ENCODE measurements around the gene LNP1. TPM values are rescaled to one million over a fixed set of nuclear protein-coding genes. Genes with fewer than 3 reads are reported as not detected.
A peak's percentile ranks its signal among the peaks of the same experiment; 100 is the strongest.

Gene LNP1
- total and polyA plus RNA-seq, 4 donors = 1.1 to 4.7 (median 1.5) TPM

DNA sequence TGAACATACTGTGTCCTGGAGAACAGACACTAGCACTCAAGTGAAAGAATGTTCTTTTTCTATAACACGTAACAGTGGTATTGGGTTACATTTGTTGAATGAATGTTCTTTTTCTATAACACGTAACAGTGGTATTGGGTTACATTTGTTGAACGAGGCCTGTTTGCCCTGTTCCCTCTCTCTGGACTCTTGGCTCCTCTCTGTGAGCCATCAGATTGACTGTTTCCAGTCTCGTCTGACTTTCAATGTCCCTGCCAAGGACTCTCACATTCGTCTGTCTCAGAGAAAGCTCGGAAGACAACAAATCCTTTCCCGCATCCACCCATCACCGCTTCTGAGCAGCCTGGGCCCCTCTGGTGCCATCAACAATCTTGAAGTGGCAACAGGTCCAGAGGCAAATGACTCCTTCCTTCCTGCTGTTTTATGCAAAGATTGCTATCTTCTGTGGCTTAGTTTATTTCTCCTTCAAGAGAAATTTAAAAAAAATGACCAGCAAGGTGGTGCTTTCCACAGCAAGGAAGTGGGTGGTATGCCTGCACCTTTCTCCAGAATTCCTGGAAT lies 99.1 kb downstream of the LNP1 start:
- TF ChIP-seq ZBTB33 (IDR thresholded peaks at IDR 0.05) (no peak), HNF4G (IDR thresholded peaks at IDR 0.05) (no peak), GABPA (IDR thresholded peaks at IDR 0.05 in 1 of 2, conservative IDR thresholded peaks at IDR 0.05 in 1 of 2) (no peak), SP1 (IDR thresholded peaks at IDR 0.05) (peak; percentile 39), HNF4A (conservative IDR thresholded peaks at IDR 0.05) (peak; percentile 40 to 48), EGR1 (IDR thresholded peaks at IDR 0.05; ENCODE audit: low read depth in 2 of 2) (no peak), FOXA2 (IDR thresholded peaks at IDR 0.05) (no peak), FOXA1 (IDR thresholded peaks at IDR 0.05) (no peak), NR2F2 (IDR thresholded peaks at IDR 0.05) (no peak), ATF3 (IDR thresholded peaks at IDR 0.05) (no peak), RAD21 (IDR thresholded peaks at IDR 0.05) (no peak), YY1 (IDR thresholded peaks at IDR 0.05) (no peak)
- TF ChIP-seq, protein P1, sequence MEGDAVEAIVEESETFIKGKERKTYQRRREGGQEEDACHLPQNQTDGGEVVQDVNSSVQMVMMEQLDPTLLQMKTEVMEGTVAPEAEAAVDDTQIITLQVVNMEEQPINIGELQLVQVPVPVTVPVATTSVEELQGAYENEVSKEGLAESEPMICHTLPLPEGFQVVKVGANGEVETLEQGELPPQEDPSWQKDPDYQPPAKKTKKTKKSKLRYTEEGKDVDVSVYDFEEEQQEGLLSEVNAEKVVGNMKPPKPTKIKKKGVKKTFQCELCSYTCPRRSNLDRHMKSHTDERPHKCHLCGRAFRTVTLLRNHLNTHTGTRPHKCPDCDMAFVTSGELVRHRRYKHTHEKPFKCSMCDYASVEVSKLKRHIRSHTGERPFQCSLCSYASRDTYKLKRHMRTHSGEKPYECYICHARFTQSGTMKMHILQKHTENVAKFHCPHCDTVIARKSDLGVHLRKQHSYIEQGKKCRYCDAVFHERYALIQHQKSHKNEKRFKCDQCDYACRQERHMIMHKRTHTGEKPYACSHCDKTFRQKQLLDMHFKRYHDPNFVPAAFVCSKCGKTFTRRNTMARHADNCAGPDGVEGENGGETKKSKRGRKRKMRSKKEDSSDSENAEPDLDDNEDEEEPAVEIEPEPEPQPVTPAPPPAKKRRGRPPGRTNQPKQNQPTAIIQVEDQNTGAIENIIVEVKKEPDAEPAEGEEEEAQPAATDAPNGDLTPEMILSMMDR (IDR thresholded peaks at IDR 0.05; ENCODE audit: low read depth, low read length, missing input control) = no peak
- TF ChIP-seq, protein P2, sequence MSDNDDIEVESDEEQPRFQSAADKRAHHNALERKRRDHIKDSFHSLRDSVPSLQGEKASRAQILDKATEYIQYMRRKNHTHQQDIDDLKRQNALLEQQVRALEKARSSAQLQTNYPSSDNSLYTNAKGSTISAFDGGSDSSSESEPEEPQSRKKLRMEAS (IDR thresholded peaks at IDR 0.05) = no peak
- Histone ChIP-seq H3K27me3 (ENCODE audit: control insufficient read depth in 4 of 4, insufficient read depth in 4 of 4, low read length in 3 of 4) (no peaks in the 10 kb centered on the region), H3K4me3 (ENCODE audit: low read depth in 1 of 3, low read length in 3 of 3) (no peak overlapping the region), H3K27ac (ENCODE audit: low read depth in 1 of 2, low read length in 2 of 2) (peak overlapping the region; percentile 6), H3K9me3 (ENCODE audit: control insufficient read depth in 4 of 4, low read length in 3 of 4) (no peaks in the 10 kb centered on the region), H3K4me1 (ENCODE audit: control insufficient read depth in 4 of 4, insufficient read depth in 4 of 4, low read length in 3 of 4) (peaks cover 0 to 14% (median 3%) of the 10 kb centered on the region in 4 donors), H3K36me3 (ENCODE audit: control insufficient read depth in 4 of 4, insufficient read depth in 3 of 4, low read depth in 1 of 4, low read length in 3 of 4) (no peaks in the 10 kb centered on the region), H3K9ac (ENCODE audit: low read depth in 1 of 2, low read length in 2 of 2) (no peak overlapping the region)
- DNase-seq (ENCODE audit: low spot score) = no peak
- WGBS = 53% methylated on average over 8 of the region's 8 CpGs

DNA sequence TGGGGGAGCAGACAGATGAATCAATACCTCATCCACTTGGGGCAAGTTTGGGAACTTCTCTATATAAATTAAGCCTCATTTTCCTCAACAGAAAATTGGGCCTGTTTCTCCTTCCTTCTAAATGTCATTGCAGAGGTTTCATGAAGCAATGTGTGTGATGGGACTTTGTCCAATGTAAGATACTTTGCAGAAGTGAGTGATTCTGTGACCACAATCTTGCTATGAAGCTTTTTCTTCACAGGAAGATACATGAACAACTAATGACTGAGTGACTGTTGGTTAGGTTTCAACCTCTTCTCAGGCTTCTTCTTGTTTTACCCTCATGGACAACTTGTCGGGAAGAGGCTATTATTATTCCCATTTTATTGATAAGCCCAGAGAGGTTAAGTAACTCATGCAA lies 102.1 kb downstream of the LNP1 start:
- H3K9me3 ChIP-seq (ENCODE audit: control insufficient read depth in 4 of 4, low read length in 3 of 4) = no peaks in the 10 kb centered on the region
- H3K4me3 ChIP-seq (ENCODE audit: low read depth in 1 of 3, low read length in 3 of 3) = no peak overlapping the region
- peaks cover 0 to 21% (median 9%) of the 10 kb centered on the region in 4 donors for H3K4me1 ChIP-seq (ENCODE audit: control insufficient read depth in 4 of 4, insufficient read depth in 4 of 4, low read length in 3 of 4)
- H3K9ac ChIP-seq (ENCODE audit: low read depth in 1 of 2, low read length in 2 of 2) = no peak overlapping the region
- H3K27me3 ChIP-seq (ENCODE audit: control insufficient read depth in 4 of 4, insufficient read depth in 4 of 4, low read length in 3 of 4) = no peaks in the 10 kb centered on the region
- no peak for DNase-seq (ENCODE audit: low spot score)
- H3K27ac ChIP-seq (ENCODE audit: low read depth in 1 of 2, low read length in 2 of 2) = no peak overlapping the region
- H3K36me3 ChIP-seq (ENCODE audit: control insufficient read depth in 4 of 4, insufficient read depth in 3 of 4, low read depth in 1 of 4, low read length in 3 of 4) = no peaks in the 10 kb centered on the region
- 81% methylated on average over 1 of the region's 1 CpG for WGBS
- TF ChIP-seq JUND (IDR thresholded peaks at IDR 0.05) (no peak), RAD21 (IDR thresholded peaks at IDR 0.05) (no peak), ATF3 (IDR thresholded peaks at IDR 0.05) (no peak), HNF4A (conservative IDR thresholded peaks at IDR 0.05) (no peak), RXRA (IDR thresholded peaks at IDR 0.05) (no peak), TAF1 (conservative IDR thresholded peaks at IDR 0.05) (no peak), GABPA (IDR thresholded peaks at IDR 0.05 in 1 of 2, conservative IDR thresholded peaks at IDR 0.05 in 1 of 2) (no peak), NR2F2 (IDR thresholded peaks at IDR 0.05) (no peak), HNF4G (IDR thresholded peaks at IDR 0.05) (no peak), ZBTB33 (IDR thresholded peaks at IDR 0.05) (no peak), FOXA2 (IDR thresholded peaks at IDR 0.05) (no peak), YY1 (IDR thresholded peaks at IDR 0.05) (no peak)
- TF ChIP-seq, protein P3, sequence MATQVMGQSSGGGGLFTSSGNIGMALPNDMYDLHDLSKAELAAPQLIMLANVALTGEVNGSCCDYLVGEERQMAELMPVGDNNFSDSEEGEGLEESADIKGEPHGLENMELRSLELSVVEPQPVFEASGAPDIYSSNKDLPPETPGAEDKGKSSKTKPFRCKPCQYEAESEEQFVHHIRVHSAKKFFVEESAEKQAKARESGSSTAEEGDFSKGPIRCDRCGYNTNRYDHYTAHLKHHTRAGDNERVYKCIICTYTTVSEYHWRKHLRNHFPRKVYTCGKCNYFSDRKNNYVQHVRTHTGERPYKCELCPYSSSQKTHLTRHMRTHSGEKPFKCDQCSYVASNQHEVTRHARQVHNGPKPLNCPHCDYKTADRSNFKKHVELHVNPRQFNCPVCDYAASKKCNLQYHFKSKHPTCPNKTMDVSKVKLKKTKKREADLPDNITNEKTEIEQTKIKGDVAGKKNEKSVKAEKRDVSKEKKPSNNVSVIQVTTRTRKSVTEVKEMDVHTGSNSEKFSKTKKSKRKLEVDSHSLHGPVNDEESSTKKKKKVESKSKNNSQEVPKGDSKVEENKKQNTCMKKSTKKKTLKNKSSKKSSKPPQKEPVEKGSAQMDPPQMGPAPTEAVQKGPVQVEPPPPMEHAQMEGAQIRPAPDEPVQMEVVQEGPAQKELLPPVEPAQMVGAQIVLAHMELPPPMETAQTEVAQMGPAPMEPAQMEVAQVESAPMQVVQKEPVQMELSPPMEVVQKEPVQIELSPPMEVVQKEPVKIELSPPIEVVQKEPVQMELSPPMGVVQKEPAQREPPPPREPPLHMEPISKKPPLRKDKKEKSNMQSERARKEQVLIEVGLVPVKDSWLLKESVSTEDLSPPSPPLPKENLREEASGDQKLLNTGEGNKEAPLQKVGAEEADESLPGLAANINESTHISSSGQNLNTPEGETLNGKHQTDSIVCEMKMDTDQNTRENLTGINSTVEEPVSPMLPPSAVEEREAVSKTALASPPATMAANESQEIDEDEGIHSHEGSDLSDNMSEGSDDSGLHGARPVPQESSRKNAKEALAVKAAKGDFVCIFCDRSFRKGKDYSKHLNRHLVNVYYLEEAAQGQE (IDR thresholded peaks at IDR 0.05) = no peak
- TF ChIP-seq, protein P2 (IDR thresholded peaks at IDR 0.05) = no peak
- TF ChIP-seq, protein P1 (IDR thresholded peaks at IDR 0.05; ENCODE audit: low read depth, low read length, missing input control) = no peak
